Right lung (tissue), 5 donors: Measurements from ENCODE around the gene KLHL5. TPM values are rescaled to one million over a fixed set of nuclear protein-coding genes. Genes with fewer than 3 reads are reported as not detected.

Source experiments
- polyA plus RNA-seq, 5 donors: library from polyadenylated mRNA; unstranded; fragments of 120-200 nt; gene quantifications; one replicate each; pipeline versions ENCODE4 v1.2.1 to v1.2.3, GENCODE V29; 2013; ENCODE audit warnings: inconsistent platforms in 1 of 5, low replicate concordance in 1 of 5; ENCODE audit not compliant: insufficient read length in 5 of 5, insufficient read depth in 1 of 5

Gene KLHL5
- polyA plus RNA-seq, 5 donors: 31.3 to 57.5 (median 44.5) TPM

Other genes starting within 250 kb of the KLHL5 start
- 1 to 10 TPM in 4 of 5 donors, under 1 TPM in 1; 0.92 to 1.8 (median 1.5) TPM for gene TLR6, start 205.4 kb upstream of the KLHL5 start, polyA plus RNA-seq
- 10 to 100 TPM; 47.1 to 69.2 (median 54.2) TPM for gene FAM114A1, start 194.4 kb upstream of the KLHL5 start, polyA plus RNA-seq
- gene TMEM156, start 29.8 kb upstream of the KLHL5 start, polyA plus RNA-seq: under 1 TPM; 0.23 to 0.98 (median 0.63) TPM
- gene WDR19, start 120.3 kb downstream of the KLHL5 start, polyA plus RNA-seq: 100 to 1,000 TPM in 1 of 5 donors, 10 to 100 TPM in 4; 56.9 to 107 (median 84.8) TPM